Germinal center (tissue), 1 donor: ENCODE results near the gene SSC5D.
"Not testable (repeated sequence)": the region's sequence is repeated elsewhere in the genome, so short reads cannot be mapped to it uniquely, and the experiment has no call there.

Experiments used
- DNase-seq: peaks from one replicate; pipeline ENCODE4 v3.0.0; 2012; ENCODE audit warnings: mixed read lengths, low spot score

SSC5D gene

DNA sequence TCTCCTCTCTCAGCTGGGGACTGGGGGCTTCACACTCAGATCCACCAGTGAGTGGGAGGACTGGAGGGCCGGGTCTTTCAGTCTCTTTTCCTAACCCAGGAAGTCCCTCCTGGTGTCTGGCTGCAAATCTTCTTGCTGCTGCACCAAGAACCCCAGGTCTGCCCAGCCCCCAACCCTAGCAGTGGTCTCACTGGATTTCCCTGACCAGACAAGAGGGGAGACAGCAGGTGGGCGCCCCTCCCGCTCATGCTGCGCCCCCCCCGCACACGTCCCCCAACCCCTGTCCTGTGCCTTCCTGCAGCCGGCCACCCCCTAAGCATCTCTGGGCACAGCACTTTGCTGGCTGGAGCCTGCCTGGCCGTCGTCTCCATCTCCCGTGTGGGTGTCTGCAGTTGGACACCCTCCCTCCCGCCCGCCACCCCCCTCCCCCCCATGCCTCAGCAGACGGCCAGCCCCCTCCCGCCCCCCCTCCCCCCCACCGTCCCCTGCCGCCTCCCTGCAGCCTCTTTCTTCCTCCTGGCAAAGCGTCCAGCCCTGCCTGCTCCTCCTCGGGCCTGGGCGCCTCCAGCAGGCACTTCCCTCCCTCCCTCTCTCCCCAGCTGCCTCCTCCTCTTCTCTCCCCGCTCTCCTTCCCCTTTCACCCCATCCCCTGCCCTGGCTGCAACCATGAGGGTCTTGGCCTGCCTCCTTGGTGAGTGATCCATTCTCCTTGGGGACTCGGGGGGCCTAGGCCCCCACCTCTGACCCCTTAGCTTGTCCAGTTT lies at the start of gene SSC5D:
Gene SSC5D (plus strand): TSS at position 513 of the 764 bp plus-strand sequence. CDS start 154 bp downstream, at position 667.
- DNase-seq = no peak

- no peak for DNase-seq
These were observed 49.2 kb upstream of the SSC5D start for GRCh38 chr19:55439052-55439451.

GRCh38 chr19:55440411-55441105 lies 47.7 kb upstream of the SSC5D start:
- DNase-seq = peak; percentile 50

DNA sequence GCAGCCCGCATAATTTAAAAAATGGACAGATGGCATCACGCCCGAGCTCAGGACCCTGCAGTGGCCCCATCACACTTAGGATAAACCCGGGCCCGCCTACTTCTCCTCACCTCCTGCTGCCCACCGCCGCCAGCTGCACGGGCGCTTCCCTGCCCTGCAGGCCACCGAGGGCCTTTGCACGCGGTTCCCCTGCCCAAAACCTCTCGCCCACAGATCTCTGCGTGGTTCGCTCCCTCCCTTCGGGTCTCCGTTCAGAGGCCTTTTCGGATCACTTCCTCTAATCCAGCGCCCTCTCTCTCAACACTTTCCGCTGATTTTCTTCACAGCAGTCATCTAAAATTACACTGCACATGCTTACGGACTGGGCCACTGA lies 46.9 kb upstream of the SSC5D start:
- DNase-seq = peak; percentile 43

DNA sequence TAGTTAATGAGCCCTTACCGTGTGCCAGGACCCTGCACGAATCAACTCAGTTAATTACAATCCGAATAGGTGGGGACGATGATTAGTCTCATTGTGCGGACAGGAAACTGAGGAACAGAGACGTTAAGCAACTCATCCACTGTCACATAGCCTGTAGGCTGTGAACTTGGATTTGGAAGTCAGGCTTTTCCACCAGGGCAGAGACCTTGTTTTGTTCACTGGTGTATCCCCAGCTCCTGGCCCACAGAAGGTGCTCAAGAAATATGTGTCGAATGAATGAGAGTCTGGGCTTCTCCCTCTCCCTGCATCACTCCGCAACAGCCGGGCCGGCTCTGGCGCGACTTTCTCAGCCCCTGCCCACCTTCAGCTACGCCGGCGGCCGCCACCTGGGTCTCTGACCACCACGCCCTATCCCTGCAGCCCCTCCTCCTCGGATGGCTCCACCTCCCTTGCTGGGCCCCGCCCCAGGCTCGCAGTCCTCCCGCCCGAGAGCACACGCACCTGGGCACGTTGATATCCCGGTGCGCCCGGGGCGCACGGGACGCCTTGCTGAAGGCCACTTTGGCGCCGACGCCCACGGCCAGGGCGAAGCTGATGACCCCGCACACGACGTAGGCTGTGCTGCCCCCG lies 46.4 kb upstream of the SSC5D start:
- DNase-seq = no peak

GRCh38 chr19:55442372-55442961 lies 45.8 kb upstream of the SSC5D start:
- no peak for DNase-seq

DNA sequence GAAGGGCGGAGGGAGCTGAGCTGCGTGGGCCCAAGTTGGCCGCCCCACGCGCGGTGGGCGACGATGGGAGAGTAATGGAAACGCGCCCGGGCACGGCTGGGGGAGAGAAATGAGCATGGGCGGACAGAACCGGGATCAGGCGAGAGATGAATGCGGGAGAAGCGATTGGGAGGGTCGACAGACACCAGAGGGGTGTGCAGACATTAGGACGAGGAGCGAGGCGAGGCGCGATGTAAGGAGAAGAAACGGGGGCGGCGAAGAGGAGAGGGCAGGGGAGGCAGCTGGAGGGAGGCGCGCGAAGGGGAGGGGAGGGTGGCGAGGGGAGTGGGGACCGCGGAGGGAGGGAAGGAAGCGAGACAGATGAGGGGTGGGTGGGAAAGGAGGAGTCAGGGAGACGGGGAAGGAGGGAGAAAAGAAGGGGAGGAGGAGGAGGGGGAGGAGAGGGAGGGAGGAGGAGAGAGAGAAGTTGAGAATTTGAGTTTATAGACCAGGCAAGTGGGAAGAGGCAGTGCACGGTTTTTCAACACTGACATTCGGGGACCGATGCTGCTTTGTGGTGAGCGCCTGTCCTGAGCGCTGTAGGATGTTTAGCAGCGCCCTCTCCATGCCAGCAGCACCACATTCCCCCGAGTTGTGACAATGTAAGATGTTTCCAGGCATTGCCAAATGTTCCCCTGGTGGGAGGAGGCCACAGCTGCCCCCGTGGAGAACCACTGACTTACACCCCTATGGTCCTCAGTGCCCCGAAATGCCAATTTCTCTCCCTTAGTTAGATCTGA lies 45.0 kb upstream of the SSC5D start, which contains the start of gene SHISA7:
Gene SHISA7 (minus strand): TSS at position 256 of the 779 bp plus-strand sequence. CDS start 437 bp downstream, outside the sequence.
- no peak for DNase-seq

GRCh38 chr19:55443824-55444480 lies 44.3 kb upstream of the SSC5D start:
- DNase-seq = no peak

DNA sequence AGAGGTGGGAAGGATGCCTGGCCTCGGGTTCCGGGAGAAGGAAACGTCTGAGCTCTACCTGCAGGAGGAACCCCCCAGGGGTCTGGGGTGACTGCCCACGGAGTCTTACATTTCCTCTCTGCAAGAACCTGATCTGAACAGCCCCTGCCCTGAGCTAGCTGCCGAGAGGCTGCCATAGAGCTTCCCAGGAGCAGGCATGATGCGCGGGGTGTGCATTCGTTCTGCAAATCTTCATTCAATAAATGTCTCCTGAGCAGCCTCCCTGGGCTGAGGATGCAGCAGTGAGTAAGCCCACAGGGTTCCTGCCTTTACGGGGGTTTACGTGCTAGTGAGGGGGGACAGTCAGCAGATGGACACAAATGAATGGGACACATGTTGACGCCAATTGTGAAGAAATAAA lies 43.6 kb upstream of the SSC5D start:
- DNase-seq = no peak

GRCh38 chr19:55446060-55446459 lies 42.2 kb upstream of the SSC5D start:
- DNase-seq = no peak

GRCh38 chr19:55447421-55448174 lies 40.6 kb upstream of the SSC5D start:
- DNase-seq = no peak

DNA sequence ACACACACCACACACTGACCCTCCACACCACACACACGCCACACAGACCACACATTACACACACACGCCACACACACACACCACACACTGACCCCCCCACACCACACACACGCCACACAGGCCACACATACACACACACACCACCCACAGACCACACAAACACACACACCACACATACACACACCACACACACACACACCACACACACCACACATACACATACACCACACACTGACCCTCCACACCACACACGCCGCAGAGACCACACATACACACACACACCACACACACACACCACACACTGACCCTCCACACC lies 40.1 kb upstream of the SSC5D start:
- not testable (repeated sequence) for DNase-seq

DNA sequence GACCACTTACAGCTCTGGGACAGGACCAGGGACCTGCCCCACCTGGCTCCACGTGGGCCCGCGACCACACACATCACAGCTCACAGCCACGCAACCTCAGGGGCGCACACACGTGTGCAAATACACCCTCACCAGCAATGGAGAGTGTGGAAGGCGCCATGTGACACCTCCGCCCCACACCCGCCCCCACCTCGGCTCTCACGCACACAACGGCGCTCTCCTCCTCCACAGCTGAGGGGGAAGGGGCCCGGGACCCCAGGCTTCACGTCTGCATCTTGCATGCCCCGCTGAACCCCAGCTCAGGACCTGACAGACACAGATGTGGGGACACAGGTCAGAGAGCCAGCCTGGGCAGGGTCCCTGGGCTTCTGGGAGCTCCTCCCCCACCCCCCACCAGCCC lies 38.8 kb upstream of the SSC5D start:
- no peak for DNase-seq

DNA sequence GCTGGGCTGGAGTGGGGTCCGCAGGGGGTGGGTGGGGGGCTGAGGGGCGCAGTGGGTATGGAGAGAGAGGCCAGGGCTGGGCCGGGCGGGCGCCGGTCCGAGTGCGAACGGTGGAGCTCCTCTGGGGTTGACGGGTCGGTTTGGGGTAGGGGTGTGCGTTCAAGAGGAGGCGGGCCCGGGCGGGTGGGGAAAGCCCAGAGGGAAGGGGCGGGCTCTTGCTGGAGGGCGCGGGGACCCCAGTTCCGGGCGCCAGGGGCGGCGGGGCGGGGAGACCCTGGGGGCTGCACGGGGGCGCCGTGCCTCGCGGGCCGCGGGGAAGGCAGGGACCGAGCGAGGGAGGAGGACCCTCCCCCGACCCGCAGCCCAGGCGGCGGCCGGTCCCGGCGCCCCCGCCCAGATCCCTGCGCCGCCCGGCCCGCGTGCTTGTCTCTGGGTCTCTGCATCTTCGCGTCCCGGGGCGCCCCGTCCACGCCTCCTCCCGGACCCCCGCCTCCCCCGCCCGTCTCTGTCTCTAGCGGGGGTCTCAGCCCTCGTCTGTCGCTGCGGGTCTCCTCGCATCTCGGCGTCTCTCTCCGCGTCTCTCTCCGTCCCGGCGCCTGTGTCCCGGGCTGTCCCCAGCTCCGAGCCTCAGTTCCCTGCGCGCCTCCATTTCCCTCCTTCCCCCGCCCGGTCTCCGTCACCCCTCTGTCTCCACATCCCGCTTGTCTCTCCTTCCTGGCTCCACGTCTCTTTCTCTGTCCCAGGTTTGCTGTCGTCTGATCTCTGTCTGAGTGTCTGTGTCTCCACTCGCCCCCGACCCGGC lies 36.9 kb upstream of the SSC5D start:
- DNase-seq = no peak

- no peak for DNase-seq
These were observed 36.1 kb upstream of the SSC5D start for GRCh38 chr19:55451965-55452748.

DNA sequence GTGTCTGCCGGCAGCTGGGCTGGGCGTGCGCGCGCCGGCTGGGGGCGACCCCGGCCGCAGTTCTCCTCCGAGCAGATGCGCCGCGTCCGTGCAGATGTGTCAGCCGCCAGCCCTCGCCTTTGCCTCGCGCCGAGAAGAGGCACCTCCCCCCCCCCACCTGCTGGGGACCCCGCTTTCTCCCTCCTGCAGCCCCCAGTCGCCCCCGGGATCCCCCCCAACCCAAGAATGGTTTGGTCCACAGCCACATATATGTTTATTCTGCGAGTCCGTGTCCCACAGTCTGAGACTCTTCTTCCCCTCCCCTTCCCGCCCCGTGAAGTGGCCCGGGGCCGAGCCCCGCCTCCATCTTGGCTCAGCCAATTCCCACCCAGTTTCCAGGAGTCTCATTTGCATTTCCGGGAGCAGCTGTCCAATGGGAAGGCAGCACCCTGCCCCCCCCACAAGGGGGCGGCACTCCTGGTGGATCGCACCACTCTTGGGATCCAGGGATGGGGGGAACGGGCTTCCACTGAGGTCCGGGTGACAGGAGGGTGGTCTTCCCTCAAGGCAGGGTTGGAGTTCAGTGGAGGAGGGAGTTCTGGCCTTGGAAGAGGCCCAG lies 35.4 kb upstream of the SSC5D start:
- DNase-seq = no peak

DNA sequence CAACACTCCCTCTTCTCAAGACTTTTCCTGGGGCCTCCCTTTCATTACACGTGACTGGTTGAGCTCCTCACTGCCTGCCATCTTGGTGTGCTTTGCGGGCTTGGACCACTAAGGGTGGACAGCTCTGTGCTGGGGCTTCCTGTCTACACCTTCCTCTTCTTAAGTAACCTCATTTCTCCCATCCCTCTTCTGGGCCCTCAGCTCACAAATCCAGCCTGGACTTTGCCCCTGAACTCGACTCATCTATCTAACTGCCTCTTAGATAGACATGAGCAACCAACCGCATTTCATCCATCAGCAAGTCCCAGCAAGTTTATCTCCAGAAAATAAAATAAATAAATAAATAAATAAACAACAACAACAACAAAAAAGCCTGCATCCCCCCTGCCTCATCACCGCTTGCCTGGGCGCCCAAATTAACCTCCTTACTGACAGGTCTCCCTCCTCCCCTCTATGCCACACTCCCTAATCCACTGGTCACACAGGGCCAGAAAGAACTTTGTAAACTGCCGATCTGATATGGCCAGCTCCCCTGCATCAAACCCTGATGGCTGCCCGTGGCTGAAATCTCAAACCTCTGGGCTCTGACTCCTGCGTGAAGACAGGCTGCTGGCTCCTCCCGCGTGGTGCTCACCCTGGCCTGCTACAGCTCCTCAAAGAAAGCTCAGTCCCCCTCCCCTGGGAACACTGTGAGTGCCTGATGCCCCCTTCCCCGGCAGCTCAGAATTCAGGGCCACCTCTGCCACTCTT lies 34.5 kb upstream of the SSC5D start:
- DNase-seq = no peak

- peak; percentile 62 for DNase-seq
These were observed 33.4 kb upstream of the SSC5D start for GRCh38 chr19:55454787-55455243.
